H9 (cell line): ENCODE results near the gene DCXR. TPM values are rescaled to one million over a fixed set of nuclear protein-coding genes. Genes with fewer than 3 reads are reported as not detected.

Experiments used
- DNase-seq: peaks from one replicate; pipeline ENCODE4 v3.0.0-alpha.2; 2017
- H2AFZ ChIP-seq: one replicate; pipeline ENCODE4 v1.6.1; 2013; ENCODE audit warnings: mild to moderate bottlenecking, low read length, control low read depth, moderate library complexity
- H2AK5ac ChIP-seq: 2 replicates; pipeline ENCODE4 v1.6.1; 2013; ENCODE audit warnings: low read length, control low read depth, mixed read lengths; ENCODE audit not compliant: insufficient read length
- H2BK120ac ChIP-seq: one replicate; pipeline ENCODE4 v1.6.1; 2013; ENCODE audit warnings: low read depth, mild to moderate bottlenecking, low read length, control low read depth, inconsistent platforms; ENCODE audit not compliant: poor library complexity, severe bottlenecking
- H2BK12ac ChIP-seq: 2 replicates; pipeline ENCODE4 v1.6.1; 2013; ENCODE audit warnings: low read length, control low read depth, mixed read lengths, low read depth; ENCODE audit not compliant: insufficient read length
- H2BK15ac ChIP-seq: 2 replicates; pipeline ENCODE4 v1.6.1; 2013; ENCODE audit warnings: low read depth, low read length, control low read depth
- H2BK20ac ChIP-seq: one replicate; pipeline ENCODE4 v1.6.1; 2013; ENCODE audit warnings: low read depth, mild to moderate bottlenecking, low read length, control low read depth, inconsistent platforms; ENCODE audit not compliant: poor library complexity, severe bottlenecking
- H2BK5ac ChIP-seq: 2 replicates; pipeline ENCODE4 v1.6.1; 2013; ENCODE audit warnings: low read length, control low read depth, mixed read lengths; ENCODE audit not compliant: insufficient read length
- H3K14ac ChIP-seq: 2 replicates; pipeline ENCODE4 v1.6.1; 2013; ENCODE audit warnings: low read length, control low read depth; ENCODE audit not compliant: insufficient read depth
- H3K18ac ChIP-seq: 2 replicates; pipeline ENCODE4 v1.6.1; 2013; ENCODE audit warnings: low read depth, mild to moderate bottlenecking, mixed read lengths, low read length, control low read depth; ENCODE audit not compliant: insufficient read length
- H3K23ac ChIP-seq: 2 replicates; pipeline ENCODE4 v1.6.1; 2013; ENCODE audit warnings: low read length, control low read depth, mixed read lengths, low read depth; ENCODE audit not compliant: insufficient read length
- H3K23me2 ChIP-seq: 2 replicates; pipeline ENCODE4 v1.6.1; 2013; ENCODE audit warnings: low read depth, mild to moderate bottlenecking, mixed read lengths, low read length, control low read depth; ENCODE audit not compliant: insufficient read length, poor library complexity, severe bottlenecking
- H3K27ac ChIP-seq: 2 replicates; pipeline ENCODE4 v1.5.1; 2013; ENCODE audit warnings: low read length, control low read depth, mixed read lengths, low read depth; ENCODE audit not compliant: insufficient read length
- H3K27me3 ChIP-seq: 2 replicates; pipeline ENCODE4 v1.6.1; 2013; ENCODE audit warnings: low read length, control low read depth, inconsistent platforms; ENCODE audit not compliant: insufficient read depth
- H3K4ac ChIP-seq: 2 replicates; pipeline ENCODE4 v1.6.1; 2013; ENCODE audit warnings: low read depth, mild to moderate bottlenecking, control low read depth, inconsistent platforms, low read length, moderate library complexity
- H3K4me1 ChIP-seq: 2 replicates; pipeline ENCODE4 v1.6.1; 2013; ENCODE audit warnings: low read length, control low read depth, inconsistent platforms; ENCODE audit not compliant: insufficient read depth
- H3K4me2 ChIP-seq: 2 replicates; pipeline ENCODE4 v1.6.1; 2013; ENCODE audit warnings: low read length, control low read depth, mixed read lengths; ENCODE audit not compliant: insufficient read length, insufficient read depth
- H3K56ac ChIP-seq: 2 replicates; pipeline ENCODE4 v1.6.1; 2013; ENCODE audit warnings: low read depth, mild to moderate bottlenecking, mixed read lengths, low read length, control low read depth; ENCODE audit not compliant: insufficient read length
- H3K79me1 ChIP-seq: 2 replicates; pipeline ENCODE4 v1.6.1; 2013; ENCODE audit warnings: low read depth, mild to moderate bottlenecking, moderate library complexity, low read length, control low read depth, inconsistent platforms; ENCODE audit not compliant: insufficient read depth, poor library complexity, severe bottlenecking
- H3K79me2 ChIP-seq: 2 replicates; pipeline ENCODE4 v1.6.1; 2013; ENCODE audit warnings: low read length, control low read depth, inconsistent platforms; ENCODE audit not compliant: insufficient read depth
- H3K9ac ChIP-seq: 2 replicates; pipeline ENCODE4 v1.6.1; 2013; ENCODE audit warnings: low read length, control low read depth, mixed read lengths; ENCODE audit not compliant: insufficient read length; ENCODE audit errors: extremely low read depth
- H3K9me3 ChIP-seq: one replicate; pipeline ENCODE4 v1.6.1; 2013; ENCODE audit warnings: low read depth, low read length, inconsistent platforms; ENCODE audit not compliant: control insufficient read depth
- H3T11ph ChIP-seq: one replicate; pipeline ENCODE4 v1.6.1; 2013; ENCODE audit warnings: mild to moderate bottlenecking, low read length, control low read depth, inconsistent platforms
- H4K20me1 ChIP-seq: one replicate; pipeline ENCODE4 v1.6.1; 2013; ENCODE audit not compliant: control insufficient read depth, insufficient read length, insufficient read depth
- H4K5ac ChIP-seq: 2 replicates; pipeline ENCODE4 v1.6.1; 2013; ENCODE audit warnings: low read depth, mild to moderate bottlenecking, mixed read lengths, low read length, control low read depth; ENCODE audit not compliant: insufficient read length
- H4K8ac ChIP-seq: replicated peaks from 2 replicates; pipeline ENCODE4 v1.6.1; 2013; ENCODE audit warnings: low read length, control low read depth, mixed read lengths, low read depth; ENCODE audit not compliant: insufficient read length
- H4K91ac ChIP-seq: 2 replicates; pipeline ENCODE4 v1.6.1; 2013; ENCODE audit warnings: low read depth, mild to moderate bottlenecking, moderate library complexity, mixed read lengths, low read length, control low read depth; ENCODE audit not compliant: insufficient read length
- H3K27ac Mint-ChIP-seq, 3 experiments: 2 replicates in 2 of 3; 3 replicates in 1 of 3; pipeline ENCODE4 v1.8.0; 2020 to 2021; ENCODE audit warnings: mixed read lengths in 3 of 3, mild to moderate bottlenecking in 1 of 3, moderate library complexity in 1 of 3
- H3K27me3 Mint-ChIP-seq: 2 replicates; pipeline ENCODE4 v1.8.0; 2021; ENCODE audit warnings: low read depth, mild to moderate bottlenecking, moderate library complexity, mixed read lengths
- H3K36me3 Mint-ChIP-seq, 3 experiments: 2 replicates in 2 of 3; 3 replicates in 1 of 3; pipeline ENCODE4 v1.8.0; 2020 to 2021; ENCODE audit warnings: low read depth in 3 of 3, mixed read lengths in 3 of 3; ENCODE audit not compliant: insufficient read depth in 1 of 3
- H3K4me1 Mint-ChIP-seq, 2 experiments: 2 replicates each; pipeline ENCODE4 v1.8.0; 2020; ENCODE audit warnings: mixed read lengths in 2 of 2
- H3K4me3 Mint-ChIP-seq, 2 experiments: 2 replicates in 1 of 2; 3 replicates in 1 of 2; pipeline ENCODE4 v1.8.0; 2020 to 2021; ENCODE audit warnings: mild to moderate bottlenecking in 2 of 2, mixed read lengths in 2 of 2, moderate library complexity in 1 of 2
- H3K9me3 Mint-ChIP-seq, 2 experiments: 2 replicates in 1 of 2; 3 replicates in 1 of 2; pipeline ENCODE4 v1.8.0; 2020; ENCODE audit warnings: mild to moderate bottlenecking in 2 of 2, mixed read lengths in 2 of 2, moderate library complexity in 1 of 2
- CTCF ChIP-seq: fragments of 200-600 bp; sonication (generic); conservative IDR thresholded peaks from 3 replicates; pipeline ENCODE4 v1.8.0; 2021; ENCODE audit warnings: antibody characterized with exemption, mild to moderate bottlenecking
- WGBS: extraction: QIAGEN DNeasy Blood & Tissue Kit; methylation state at CpG from one replicate; pipeline ENCODE4 v1.1.7; 2013; ENCODE audit warnings: missing lambda C conversion rate, low lambda C conversion rate, mixed read lengths; ENCODE audit not compliant: insufficient read length; ENCODE audit errors: extremely low coverage; 5-methylcytosine and 5-hydroxymethylcytosine counted together
- total RNA-seq: library from RNA; stranded (reverse); gene quantifications from 2 replicates; pipeline ENCODE4 v1.2.1, GENCODE V29; 2021

Gene DCXR
- total RNA-seq, 1 experiment from 2014 or later, result 93.6 TPM

GRCh38 chr17:82062984-82063368 is 25.5 kb upstream of the DCXR start:
- Histone ChIP-seq H3K23ac (no peak overlapping the region), H3K9ac (no peak overlapping the region), H2BK12ac (no peak overlapping the region), H2BK5ac (no peak overlapping the region), H3K79me2 (no peaks in the 10 kb centered on the region), H4K91ac (no peak overlapping the region), H3K27me3 (no peaks in the 10 kb centered on the region), H3K4ac (no peak overlapping the region), H2AFZ (no peak overlapping the region), H3K18ac (no peak overlapping the region), H3K23me2 (peaks cover 15% of the 10 kb centered on the region), H3K27ac (no peak overlapping the region), H3K14ac (no peak overlapping the region), H2BK120ac (no peak overlapping the region), H2BK20ac (no peak overlapping the region), H2AK5ac (no peak overlapping the region), H4K20me1 (no peaks in the 10 kb centered on the region), H4K5ac (no peak overlapping the region), H3T11ph (no peak overlapping the region), H4K8ac (no peak overlapping the region), H3K79me1 (no peaks in the 10 kb centered on the region), H3K56ac (no peak overlapping the region), H3K4me2 (no peak overlapping the region), H3K9me3 (no peaks in the 10 kb centered on the region), H3K4me1 (no peaks in the 10 kb centered on the region), H2BK15ac (no peak overlapping the region)
- no peak overlapping the region for H3K4me3 Mint-ChIP-seq
- H3K9me3 Mint-ChIP-seq, result no peaks in the 10 kb centered on the region; a peak in 1 of 5 replicates
- peaks cover 4% of the 10 kb centered on the region; the same call in 1 of the 2 replicates for H3K27me3 Mint-ChIP-seq
- no peak for DNase-seq
- H3K4me1 Mint-ChIP-seq, result peaks cover 4 to 5% of the 10 kb centered on the region in 2 experiments
- no CpG with 5 or more reads among the region's 9 CpGs for WGBS
- no peak overlapping the region for H3K27ac Mint-ChIP-seq
- peaks cover 4 to 19% (median 16%) of the 10 kb centered on the region in 3 experiments for H3K36me3 Mint-ChIP-seq
- no peak for TF ChIP-seq CTCF
